ENCODE measurements around the gene ABCB8.

ABCB8 gene

DNA sequence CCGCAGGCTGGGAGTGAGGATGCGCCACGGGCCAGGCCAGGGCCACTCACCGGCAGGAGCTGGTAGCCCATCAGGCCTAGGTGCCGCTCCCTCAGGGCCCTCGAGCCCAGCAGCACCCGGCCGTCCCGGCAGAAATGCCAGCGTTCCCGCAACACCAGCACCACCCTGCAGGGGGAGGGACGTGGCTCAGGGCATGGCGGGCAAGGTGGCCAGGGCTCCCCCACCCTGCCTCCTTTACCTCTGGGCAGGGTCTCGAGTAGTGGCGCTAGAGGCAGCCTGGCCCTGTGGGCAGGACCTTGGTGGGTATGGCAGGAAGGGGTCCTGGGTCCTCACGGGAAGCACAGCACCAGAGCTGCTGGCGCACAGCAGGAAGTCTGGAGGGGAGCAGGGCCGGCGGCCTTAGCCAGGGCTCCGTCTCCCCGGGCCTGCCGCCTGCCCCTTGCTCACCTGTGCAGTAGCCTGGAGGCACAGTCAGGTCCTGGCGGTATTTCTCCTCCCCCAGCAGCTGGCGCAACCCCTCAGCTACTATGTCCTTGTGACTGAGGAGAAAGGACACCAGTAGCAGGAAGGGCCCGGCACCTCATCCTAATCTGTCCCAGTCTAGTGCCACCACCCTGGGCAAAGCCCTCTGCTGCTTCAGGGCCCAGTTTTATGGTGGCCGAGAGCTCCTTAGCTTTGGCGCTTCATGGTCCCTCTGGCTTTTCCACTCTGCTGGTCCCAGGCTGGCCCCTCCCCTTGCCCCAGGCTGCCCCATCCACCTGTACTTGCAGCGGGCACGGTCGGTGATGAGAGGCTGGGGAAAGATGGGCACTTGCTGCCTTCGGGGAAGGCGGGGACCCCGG, 48.8 kb downstream of the ABCB8 start:
- peak in 1 of 2 experiments; percentile 9 for DNase-seq

DNA sequence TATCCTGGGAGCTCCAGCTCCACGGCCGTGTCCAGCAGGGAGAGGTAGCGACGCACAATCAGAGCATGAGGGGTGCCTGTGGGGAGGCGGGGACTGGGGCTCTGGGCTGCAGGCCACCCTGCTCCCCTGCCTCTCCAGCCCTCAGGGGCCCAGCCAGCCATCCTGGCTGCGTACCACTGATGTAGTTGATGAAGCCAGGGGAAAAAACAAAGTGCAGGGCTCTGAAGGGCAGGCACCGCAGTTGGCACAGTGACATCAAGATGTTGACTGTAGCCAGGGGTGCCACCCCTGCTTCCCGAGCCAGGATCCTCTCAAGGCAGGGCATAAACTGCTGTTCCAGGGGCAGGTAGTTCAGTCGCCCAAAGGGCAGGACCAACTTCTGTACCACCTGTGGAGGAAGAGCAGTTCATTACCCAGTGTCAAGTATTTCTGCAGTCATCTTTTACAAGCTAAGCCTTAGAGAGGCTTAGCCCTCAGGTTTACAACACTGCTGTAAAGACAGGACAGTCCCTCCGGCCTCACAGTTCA, 49.5 kb downstream of the ABCB8 start:
- no peak for DNase-seq

DNA sequence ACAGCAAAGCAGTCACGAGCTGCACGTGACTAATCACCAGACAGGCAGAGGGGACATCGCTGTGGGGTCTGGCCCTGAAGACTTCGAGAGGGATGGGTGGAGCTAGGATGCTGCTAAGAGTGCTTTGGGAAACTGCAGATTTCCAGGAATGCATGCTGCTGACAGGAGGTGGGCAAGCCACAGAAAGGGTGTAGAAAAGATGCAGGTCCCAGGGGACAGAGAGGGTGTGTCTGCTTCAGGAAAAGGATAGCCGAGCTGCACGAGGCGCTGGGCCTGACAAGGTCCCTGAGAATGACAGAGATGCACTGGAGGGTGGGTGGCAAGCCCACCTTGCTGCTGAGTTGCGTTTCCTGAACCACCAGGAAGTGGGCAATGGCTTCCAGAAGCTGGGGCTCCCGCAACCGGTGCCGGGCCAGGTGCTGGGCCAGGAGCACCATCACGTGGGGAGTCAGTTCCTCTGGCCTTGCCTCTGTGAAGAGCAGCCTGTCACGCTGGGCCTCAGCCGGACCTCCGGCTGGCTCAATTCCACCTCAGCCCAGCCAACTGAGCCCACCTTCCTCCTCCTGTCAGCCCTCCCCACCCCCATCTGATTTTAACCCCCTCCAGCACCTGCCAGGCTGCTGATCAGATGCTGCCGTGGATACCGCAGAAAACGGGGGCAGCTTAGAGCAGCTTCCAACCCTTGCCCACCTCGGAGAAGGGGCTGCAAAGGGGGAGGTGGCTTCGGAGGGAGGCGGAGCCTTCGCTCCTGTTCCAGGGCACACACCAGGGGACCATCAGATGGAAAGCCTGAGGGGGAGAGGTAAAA, 50.2 kb downstream of the ABCB8 start:
- no peak for DNase-seq

DNA sequence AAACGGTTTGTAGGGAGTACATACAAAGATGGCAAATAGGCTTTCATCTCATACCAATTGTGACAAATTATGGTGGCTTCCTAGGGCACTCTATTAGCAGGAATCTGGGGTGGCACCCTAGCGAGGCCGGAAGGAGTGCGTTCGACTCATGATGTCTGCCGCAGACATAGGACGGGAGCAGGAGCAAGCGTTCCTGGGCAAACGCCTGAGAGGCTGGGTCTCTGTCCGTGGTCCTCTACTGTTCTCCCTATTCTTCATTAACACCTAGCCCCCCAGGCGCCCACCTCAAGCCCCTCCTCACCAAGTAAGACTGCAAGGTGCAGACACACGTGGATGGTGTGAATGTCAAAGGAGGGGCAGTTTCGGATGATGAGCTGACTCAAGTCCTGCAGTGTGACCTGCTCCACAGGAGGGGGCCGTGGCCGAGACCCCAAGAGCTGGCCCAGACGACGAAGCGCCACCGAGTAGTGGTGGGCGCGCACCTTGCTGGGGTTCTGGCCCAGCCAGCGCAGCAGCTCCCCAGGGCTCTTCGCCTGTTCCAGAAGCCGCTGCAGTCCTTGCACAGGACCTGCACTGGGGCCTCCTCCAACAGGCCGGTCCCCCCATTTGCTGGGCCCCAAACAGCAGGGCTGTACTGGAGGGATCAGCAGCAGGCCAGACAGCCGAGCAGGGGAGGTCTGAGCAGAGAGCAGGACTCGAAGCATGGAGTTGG, 51.1 kb downstream of the ABCB8 start:
- no peak for DNase-seq

DNA sequence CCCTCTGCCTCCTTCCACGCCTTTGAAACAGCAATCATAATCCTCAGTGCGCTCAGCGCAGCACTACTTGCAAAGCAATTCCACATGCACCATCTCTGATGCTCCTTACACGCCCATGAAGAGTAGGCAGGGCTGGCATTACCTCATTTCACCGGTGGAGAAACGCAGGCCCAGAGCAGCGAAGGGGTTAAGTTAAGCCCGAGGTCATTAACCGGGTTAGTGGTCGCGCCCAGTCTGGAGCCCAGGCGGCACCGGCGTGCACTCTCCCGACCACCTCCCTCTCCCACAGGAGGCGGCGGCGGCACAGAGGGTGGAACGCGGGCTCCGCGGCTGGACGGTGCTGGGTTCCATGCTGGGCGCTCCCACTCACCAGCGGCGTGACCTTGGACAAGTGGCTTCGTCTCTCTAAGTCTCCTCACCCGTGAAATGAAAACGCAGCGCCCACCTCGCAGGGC, 51.8 kb downstream of the ABCB8 start:
- DNase-seq, result peak in 1 of 2 experiments; percentile 25

DNA sequence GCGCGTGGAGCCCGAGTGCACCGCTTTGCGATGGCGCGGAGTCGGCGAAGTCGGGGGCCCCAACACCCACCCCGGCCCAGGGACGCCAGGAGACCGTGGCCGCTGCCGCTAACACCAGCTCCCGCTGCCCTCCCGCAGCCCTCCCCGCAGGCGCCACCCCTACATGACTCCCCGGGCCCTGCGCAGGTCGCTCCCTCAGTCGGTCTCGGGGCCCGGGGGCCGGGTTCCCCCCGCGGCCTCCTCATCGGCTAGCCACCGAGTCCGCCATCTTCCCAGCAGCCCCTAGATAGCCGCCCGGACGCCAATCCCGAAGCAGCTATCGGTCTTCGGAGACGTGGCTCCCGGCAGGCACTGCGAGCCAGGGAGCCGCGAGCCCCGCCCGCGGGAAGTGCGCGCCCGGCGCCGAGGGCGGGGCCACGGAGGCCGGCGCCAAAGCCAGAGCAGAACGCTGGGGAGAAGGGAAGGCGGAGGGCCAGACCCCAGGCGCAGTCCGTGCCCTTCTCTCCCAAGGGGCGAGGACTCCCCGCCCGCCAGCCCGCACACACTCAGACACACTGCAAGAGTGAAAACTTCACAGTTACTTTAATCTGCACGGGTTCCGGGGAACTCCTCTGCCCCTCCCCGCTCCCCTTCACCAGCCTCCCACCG, 52.4 kb downstream of the ABCB8 start, which contains the start of gene FASTK:
Gene FASTK (minus strand): TSS at position 288 of the 648 bp plus-strand sequence. CDS start 43 bp downstream, at position 245.
- peak; percentile 75 to 85 for DNase-seq

DNA sequence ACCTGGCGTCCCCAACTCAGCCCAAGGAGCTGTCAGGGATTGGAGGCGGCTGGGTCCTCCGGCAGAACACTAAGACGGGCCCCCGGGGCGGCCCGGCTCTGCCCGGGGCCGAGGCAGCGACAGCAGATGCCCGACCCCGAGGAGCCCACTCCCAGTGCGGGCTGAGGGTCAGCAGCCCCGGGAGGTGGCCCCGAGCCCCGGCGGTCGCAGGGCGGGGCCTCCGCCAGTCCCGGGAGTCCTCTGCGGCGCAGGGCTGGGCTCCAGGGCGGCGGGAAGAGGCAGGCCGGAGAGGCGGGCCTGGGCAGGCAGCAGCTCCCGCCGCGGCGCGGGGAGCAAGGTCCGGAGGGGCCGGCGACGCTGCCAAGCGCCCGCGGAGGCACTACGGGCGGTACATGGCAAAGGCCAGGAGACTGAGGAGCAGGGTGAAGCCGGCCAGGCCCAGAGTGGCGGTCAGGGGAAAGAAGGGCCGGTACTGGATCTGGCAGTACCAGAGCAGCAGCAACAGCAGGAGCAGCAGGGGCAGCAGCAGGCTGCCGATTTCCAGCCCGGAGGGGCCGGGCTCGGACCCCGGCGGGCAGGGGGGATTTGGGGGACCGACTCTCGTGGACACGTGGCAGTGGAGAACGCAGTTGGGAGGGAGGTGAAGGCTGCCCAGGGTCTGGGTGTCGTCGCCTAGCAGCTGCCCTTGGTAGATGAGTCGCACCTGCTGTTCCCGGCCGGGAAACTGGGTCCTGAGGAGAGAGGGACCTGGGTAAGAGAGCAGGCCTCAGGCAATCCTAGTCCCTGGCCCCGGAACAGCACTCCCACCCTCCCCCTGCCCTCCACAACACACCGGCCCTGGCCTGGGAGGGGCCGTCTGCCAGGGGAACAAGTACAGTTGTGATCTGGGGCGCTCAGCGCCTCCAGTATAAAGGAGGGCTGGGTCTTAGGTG, 53.2 kb downstream of the ABCB8 start:
- peak in 1 of 2 experiments; percentile 32 for DNase-seq

DNA sequence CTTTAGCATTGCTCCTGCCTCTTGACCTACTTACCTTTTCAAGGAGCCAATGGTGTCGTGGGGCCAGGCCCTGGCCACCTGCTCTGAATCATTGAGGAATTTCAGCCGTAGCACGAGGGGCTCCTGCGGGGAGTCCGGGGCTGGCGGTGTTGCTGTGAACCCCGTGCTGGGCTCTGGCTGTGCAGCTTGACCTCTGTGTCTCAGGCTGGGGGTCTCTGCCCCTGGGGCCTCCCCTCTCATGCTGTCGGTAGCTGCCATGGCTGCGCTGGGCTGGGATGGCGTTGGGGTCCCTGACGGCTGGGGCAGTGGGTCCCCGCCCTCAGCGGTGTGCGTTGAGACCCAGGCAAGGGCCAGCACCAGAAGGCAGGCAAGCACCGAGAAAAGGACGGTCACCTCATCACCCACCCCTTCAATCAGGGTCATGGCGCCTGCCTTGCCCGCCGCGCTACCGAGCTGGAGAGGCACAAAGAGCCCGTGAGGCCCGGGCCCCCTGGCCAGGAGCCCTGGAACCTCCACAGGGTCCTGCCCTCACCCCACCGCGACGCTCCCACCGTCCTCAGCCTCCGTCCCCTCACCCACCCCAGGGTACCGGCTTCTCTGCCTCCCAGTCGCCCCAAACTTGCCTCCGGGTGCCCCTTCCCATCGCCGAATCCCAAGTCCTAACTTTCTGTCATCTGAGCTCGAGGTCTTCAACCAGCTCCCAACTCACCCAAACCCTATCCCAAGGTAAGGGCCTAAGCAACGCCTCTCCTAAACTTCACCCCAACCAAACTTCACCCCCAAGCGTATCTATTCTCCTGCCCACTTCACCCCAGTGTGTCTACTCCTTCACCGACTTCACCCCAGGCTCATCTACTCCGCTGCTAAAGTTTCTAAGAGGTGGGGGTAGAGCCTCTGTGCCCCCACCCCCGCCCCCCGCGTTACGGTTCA, 54.2 kb downstream of the ABCB8 start:
- DNase-seq, result peak in 1 of 2 experiments; percentile 50

DNA sequence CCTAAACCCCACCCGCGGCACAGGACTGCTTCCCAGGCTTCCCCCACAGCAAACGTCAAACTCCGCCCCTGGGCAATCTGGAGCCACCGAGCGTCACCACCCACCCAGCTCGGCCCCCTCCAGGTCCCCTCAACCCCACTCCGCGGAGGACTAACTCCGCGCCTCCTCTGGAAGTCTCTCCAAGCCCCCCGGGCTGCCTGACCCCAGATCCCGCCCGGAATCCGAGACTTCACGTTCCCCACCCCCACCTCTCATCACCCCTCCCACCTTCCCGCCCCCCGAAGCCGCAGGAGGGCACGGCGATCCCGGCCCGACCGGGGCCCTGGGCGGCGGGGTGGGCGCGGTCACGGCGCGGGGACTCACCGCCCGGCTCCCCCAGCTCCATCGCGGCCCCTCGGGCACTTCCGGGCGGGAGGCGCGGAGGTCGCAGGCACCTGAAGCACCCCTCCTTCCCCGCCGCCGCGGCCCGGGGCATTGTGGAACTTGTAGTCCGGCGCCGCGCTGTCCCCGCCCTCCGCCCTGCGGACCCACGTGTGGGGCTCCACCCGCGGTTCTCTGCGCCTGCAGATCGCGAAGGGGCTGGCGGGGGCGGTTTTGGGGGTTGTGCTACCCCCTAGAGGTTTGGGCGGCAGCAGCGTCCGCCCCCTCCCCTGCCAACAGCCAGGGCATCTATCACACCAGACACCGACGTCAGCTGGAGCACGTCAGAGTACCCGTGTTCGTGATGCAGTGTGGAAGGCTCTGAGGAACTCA, 55.0 kb downstream of the ABCB8 start, which contains the start of gene TMUB1:
Gene TMUB1 (minus strand): TSS at position 423 of the 753 bp plus-strand sequence. CDS start 930 bp downstream, outside the sequence.
- peak; percentile 45 to 52 for DNase-seq

DNA sequence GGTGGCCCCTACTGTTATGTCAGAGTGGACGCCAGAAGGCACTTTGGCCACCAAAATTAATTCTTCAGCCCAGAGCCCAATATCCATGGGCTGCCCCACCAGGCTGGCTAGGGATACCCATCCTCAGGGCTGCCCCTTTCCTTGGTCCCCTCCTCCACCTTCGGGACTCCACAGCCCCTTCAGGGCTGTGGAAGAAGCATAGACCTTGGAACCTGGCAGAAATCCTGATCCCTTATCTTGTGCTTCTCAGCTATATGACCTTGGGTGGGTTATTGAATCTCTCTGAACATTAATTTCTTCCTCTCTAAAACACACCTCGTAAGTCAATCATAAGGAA, 55.5 kb downstream of the ABCB8 start:
- no peak for DNase-seq

DNA sequence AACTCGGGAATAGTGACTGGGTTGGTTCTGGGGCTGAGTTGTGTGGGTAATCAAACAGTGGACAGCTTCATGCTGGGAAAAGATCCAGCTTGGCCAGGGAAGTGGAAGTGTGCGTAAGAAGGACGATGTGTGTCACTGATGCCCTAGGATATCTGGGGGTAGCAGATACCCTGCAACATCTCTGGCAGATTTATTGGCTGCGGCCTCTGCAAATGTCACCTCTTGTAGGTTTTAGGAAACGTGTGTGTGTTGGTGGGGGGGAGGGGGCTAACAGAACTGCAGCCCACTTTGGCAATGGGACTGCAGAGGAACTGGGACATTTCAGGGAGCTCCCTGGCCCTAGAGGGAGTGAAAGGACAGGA, 57.1 kb downstream of the ABCB8 start:
- DNase-seq, result no peak

DNA sequence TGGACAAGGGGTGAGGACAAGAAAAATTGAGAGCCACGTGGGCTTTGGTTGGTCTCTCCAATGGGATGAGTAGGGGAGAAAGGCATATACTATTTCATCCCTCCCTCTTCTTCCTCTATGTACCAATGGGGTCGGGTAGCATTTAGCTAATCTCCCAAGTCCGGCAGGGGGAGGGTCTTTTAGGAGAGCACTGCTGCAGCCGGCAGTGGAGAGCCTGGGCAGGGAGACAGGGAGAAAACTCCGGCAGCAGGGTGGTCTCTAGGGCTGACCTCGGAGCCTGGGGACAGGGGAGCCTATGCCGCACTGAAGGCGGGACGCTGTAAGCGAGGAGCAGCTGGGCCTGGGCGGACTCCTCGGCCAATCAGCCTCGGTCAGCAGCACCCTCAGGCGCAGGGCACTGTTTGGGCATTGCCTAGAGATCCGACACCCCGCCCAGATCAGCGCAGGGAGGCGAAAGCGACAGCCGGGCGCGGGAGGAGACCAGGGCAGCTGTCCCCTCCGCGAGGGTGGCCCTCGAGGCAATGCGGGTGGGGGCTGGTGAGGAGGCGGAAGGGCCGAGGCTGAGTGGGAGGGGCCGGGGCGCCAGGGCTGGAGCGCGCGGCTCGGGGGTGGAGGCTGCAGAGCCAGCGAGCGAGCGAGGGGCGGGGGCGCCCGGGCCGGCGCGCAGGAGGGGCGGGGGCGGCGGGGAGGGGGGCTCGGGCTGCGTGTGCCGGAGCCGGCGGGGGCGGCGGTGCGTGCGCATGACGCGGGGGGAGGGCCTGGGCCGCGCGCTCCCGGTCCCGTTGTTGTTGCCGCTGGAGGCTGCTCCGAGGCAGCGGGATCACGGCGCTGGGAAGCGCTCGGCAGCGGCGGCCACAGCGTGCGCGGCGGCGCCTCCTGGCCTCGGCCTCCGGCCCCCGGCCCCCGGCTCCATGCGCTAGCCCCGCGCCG, 57.7 kb downstream of the ABCB8 start, which contains the start of gene AGAP3:
Gene AGAP3 (plus strand): TSS at position 785 of the 930 bp plus-strand sequence. CDS start 267 bp downstream, outside the sequence.
- DNase-seq, result peak; percentile 50 to 72

DNA sequence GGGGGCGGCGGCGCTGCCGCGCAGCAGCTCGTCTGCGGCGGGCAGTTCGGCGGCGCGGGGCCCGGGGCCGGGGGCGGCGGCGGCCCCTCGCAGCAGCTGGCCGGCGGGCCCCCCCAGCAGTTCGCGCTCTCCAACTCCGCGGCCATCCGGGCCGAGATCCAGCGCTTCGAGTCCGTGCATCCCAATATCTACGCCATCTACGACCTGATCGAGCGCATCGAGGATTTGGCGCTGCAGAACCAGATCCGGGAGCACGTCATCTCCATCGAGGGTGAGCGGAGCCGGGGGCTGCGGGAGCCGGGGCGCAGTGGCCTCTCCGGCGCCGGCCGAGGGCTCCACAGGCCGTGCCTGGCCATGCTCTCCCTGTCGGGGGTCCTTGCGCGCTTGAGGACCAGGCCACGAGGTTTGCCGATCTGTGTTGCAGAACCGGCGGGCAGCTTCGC, 58.6 kb downstream of the ABCB8 start:
- DNase-seq, result no peak

DNA sequence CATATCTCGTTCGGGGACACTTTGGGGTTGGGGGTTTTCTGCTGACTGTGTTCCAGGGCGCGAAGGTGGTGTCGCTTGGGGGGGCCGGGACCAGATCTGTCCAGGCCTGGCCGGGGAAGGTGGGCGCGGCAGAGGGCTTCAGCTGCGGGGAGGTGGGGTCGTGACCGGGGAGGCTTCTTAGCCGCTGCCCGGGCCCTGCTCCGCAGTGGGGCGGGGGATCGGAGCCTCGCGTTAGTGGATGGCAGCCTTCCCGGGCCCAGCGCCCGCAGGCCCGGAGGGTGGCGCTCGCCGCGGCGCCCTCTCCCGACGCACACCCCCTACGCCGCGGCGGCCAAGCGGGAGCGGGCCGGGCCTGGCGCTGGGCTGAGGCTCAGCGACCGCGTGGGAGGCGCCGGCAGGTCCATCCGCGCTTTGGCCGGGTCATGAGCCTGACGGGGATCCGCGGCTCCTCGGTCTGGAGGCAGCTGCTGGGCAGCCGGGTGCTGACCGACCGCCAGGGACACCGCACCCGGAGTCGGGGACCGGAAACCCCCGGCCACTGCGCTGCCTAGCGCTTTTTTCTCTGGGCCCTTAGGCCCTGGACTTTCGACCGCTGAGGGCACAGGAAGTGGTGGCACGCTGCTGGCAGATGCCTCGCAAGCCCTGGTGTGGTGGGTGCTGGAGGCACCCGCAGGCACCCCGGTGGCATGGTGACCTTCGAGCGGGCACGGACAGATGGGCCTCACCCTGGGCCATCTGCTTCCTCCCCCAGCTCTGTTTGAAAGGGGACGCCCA, 59.2 kb downstream of the ABCB8 start:
- peak in 1 of 2 experiments; percentile 50 for DNase-seq

DNA sequence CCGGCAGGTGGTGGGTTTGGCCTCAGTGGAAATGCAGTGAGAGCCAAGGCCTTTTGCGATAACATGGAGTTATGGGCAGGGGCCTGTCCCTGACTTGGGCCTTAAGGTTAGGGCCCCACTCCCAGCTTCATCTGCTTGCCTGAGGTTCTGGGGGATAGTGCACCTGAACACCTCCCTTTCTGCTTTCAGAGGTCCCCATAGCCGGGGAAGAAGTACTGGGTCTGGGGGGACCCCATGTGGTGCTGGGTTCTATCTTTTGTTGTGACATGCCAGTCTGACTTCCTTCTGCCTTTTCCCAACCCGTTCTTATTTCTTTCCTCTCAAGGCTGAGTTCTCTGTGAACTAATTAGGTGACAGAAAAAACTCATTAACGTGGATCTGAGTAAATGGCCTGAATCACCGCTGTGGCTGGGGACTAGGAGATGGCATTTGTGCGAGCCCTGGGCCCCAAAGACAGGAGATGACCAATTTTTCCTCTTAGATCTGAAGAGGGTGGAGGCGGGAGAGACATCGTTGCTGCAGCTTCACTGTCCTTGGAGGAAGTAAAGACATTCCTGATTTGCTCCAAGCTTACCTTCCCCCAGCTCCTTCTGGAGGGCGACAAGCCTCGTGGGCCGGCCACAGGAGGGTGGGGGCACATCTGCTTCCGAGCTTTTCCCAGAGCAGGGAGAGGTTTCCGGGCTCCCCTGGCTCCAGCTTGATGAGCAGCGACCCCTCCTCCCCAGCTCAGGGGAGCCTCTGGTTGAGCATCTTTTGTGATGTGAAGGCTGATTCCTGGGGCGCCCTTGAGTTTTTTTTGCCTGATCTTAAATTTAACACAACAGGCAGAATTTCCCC, 60.0 kb downstream of the ABCB8 start:
- DNase-seq, result peak in 1 of 2 experiments; percentile 40
